DND-41 (cell line): ENCODE data around the gene ALDH1L1.

Source experiments
- CTCF ChIP-seq: IDR thresholded peaks from 2 replicates; pipeline ENCODE4 v1.5.1; 2012; ENCODE audit warnings: borderline replicate concordance, low read length, moderate library complexity, mild to moderate bottlenecking; ENCODE audit not compliant: poor library complexity, severe bottlenecking; ENCODE audit errors: extremely low read depth
- EZH2 ChIP-seq: IDR thresholded peaks from 3 replicates; pipeline ENCODE4 v1.6.1; 2012; ENCODE audit warnings: borderline replicate concordance, low read depth, mild to moderate bottlenecking, moderate library complexity, low read length, inconsistent platforms; ENCODE audit not compliant: severe bottlenecking

GRCh38 chr3:126142652-126143051, 37.7 kb downstream of the ALDH1L1 start:
- TF ChIP-seq CTCF (no peak), EZH2 (no peak)
